Iris pigment epithelial cell (primary cell): Measurements from ENCODE around the gene KIF21A.
A peak's percentile ranks its signal among the peaks of the same experiment; 100 is the strongest.

Experiments used
- DNase-seq: peaks from one replicate; pipeline ENCODE4 v3.0.0-alpha.2; 2011; ENCODE audit warnings: low read depth

Gene KIF21A

GRCh38 chr12:39386335-39386734, 56.6 kb downstream of the KIF21A start:
- no peak for DNase-seq

GRCh38 chr12:39383114-39383513, 59.8 kb downstream of the KIF21A start:
- no peak for DNase-seq

GRCh38 chr12:39380090-39380489, 62.8 kb downstream of the KIF21A start:
- no peak for DNase-seq

- no peak for DNase-seq
Measured at GRCh38 chr12:39378341-39378740, 64.6 kb downstream of the KIF21A start.

GRCh38 chr12:39375206-39375808, 67.6 kb downstream of the KIF21A start:
- DNase-seq = no peak

GRCh38 chr12:39372929-39373328, 70.0 kb downstream of the KIF21A start:
- peak; percentile 47 for DNase-seq

- DNase-seq = no peak
Measured at GRCh38 chr12:39372204-39372925, 70.6 kb downstream of the KIF21A start.

GRCh38 chr12:39369756-39370155, 73.2 kb downstream of the KIF21A start:
- DNase-seq = no peak

GRCh38 chr12:39368891-39369290, 74.0 kb downstream of the KIF21A start:
- peak; percentile 24 for DNase-seq

- DNase-seq = peak; percentile 64
Measured at GRCh38 chr12:39368096-39368495, 74.8 kb downstream of the KIF21A start.

- no peak for DNase-seq
Measured at GRCh38 chr12:39367494-39367893, 75.4 kb downstream of the KIF21A start.

GRCh38 chr12:39365364-39366001, 77.4 kb downstream of the KIF21A start:
- no peak for DNase-seq

- no peak for DNase-seq
Measured at GRCh38 chr12:39364196-39364595, 78.7 kb downstream of the KIF21A start.

- no peak for DNase-seq
Measured at GRCh38 chr12:39359645-39360044, 83.3 kb downstream of the KIF21A start.

- DNase-seq = no peak
Measured at GRCh38 chr12:39357041-39357440, 85.9 kb downstream of the KIF21A start.

- no peak for DNase-seq
Measured at GRCh38 chr12:39355841-39356240, 87.1 kb downstream of the KIF21A start.

- peak; percentile 39 for DNase-seq
Measured at GRCh38 chr12:39354955-39355354, 88.0 kb downstream of the KIF21A start.

GRCh38 chr12:39352471-39353017, 90.4 kb downstream of the KIF21A start:
- DNase-seq = no peak

- DNase-seq = no peak
Measured at GRCh38 chr12:39351153-39351552, 91.8 kb downstream of the KIF21A start.

- no peak for DNase-seq
Measured at GRCh38 chr12:39348941-39349626, 93.8 kb downstream of the KIF21A start.

- DNase-seq = no peak
Measured at GRCh38 chr12:39348523-39348922, 94.4 kb downstream of the KIF21A start.

GRCh38 chr12:39344926-39345325, 98.0 kb downstream of the KIF21A start:
- DNase-seq = no peak
